Panc1 (cell line): ENCODE results near the gene TAX1BP1. TPM values are rescaled to one million over a fixed set of nuclear protein-coding genes. Genes with fewer than 3 reads are reported as not detected.

Experiments
- ATAC-seq: fragments of 200-7000 bp; cut with Tn5 transposase; 2 replicates; pipeline ENCODE4 v1.9.1; 2020; ENCODE audit warnings: mild to moderate bottlenecking, moderate library complexity
- BruUV-seq: library from RNA; stranded (reverse); fragments of 400-500 nt; replicated peaks from 2 replicates; lab custom pipeline; 2021; lab: Mats Ljungman, UMichigan
- CTCF ChIA-PET: fragments of 300-600 bp; sonication (Branson Sonifier 250); formaldehyde crosslinking; loops from one replicate; lab custom pipeline; 2022; ENCODE audit warnings: antibody characterized with exemption; lab: Charles Lee
- POLR2A ChIA-PET: fragments of 300-600 bp; sonication (Branson Sonifier 250); formaldehyde crosslinking; loops from one replicate; lab custom pipeline; 2022; ENCODE audit warnings: antibody characterized with exemption; lab: Charles Lee
- DNase-seq: peaks from one replicate; pipeline ENCODE4 v3.0.0-alpha.2; 2010; ENCODE audit warnings: low read depth, low spot score
- H3K27ac ChIP-seq: 2 replicates; pipeline ENCODE4 v1.5.1; 2011; ENCODE audit warnings: mild to moderate bottlenecking, low read length, inconsistent platforms
- H3K27me3 ChIP-seq: fragments of 200-500 bp; sonication (Bioruptor generic); 2 replicates; pipeline ENCODE4 v1.6.0; 2014; ENCODE audit warnings: low read length, inconsistent platforms; ENCODE audit not compliant: control insufficient read depth, insufficient read depth
- H3K36me3 ChIP-seq: fragments of 200-500 bp; sonication (Bioruptor generic); 2 replicates; pipeline ENCODE4 v1.5.1; 2014; ENCODE audit warnings: inconsistent platforms, mild to moderate bottlenecking, low read length, moderate library complexity; ENCODE audit not compliant: control insufficient read depth, insufficient read depth
- H3K4me1 ChIP-seq: 2 replicates; pipeline ENCODE4 v1.5.1; 2011; ENCODE audit warnings: inconsistent platforms, mild to moderate bottlenecking, low read length, moderate library complexity; ENCODE audit not compliant: control insufficient read depth, insufficient read depth
- H3K4me3 ChIP-seq, 2 experiments: 2 replicates each; pipeline ENCODE4 v1.5.1; 2011 to 2012; ENCODE audit warnings: low read depth in 2 of 2, low read length in 2 of 2, mild to moderate bottlenecking in 2 of 2, inconsistent platforms in 1 of 2, moderate library complexity in 1 of 2
- H3K9me3 ChIP-seq: fragments of 200-500 bp; sonication (Bioruptor generic); 2 replicates; pipeline ENCODE4 v1.5.1; 2014; ENCODE audit warnings: low read depth, mild to moderate bottlenecking, inconsistent platforms, low read length, moderate library complexity; ENCODE audit not compliant: control insufficient read depth, insufficient read depth
- CTCF ChIP-seq: fragments of 450-650 bp; IDR thresholded peaks from 2 replicates; pipeline ENCODE4 v1.5.1; 2017; ENCODE audit warnings: mild to moderate bottlenecking
- POLR2AphosphoS5 ChIP-seq: IDR thresholded peaks from 2 replicates; pipeline ENCODE4 v1.6.1; 2012; ENCODE audit warnings: mild to moderate bottlenecking, low read depth, low read length, moderate library complexity
- REST ChIP-seq, 2 experiments: IDR thresholded peaks; 2 replicates each; pipeline ENCODE4 v1.6.1; 2011 to 2012; ENCODE audit warnings: low read depth in 2 of 2, control low read depth in 1 of 2, low read length in 1 of 2, mild to moderate bottlenecking in 1 of 2, moderate library complexity in 1 of 2; ENCODE audit not compliant: insufficient read depth in 1 of 2
- SIN3A ChIP-seq: IDR thresholded peaks from 2 replicates; pipeline ENCODE4 v1.6.1; 2012; ENCODE audit warnings: low read depth, mild to moderate bottlenecking, low read length, moderate library complexity, borderline replicate concordance; ENCODE audit not compliant: insufficient read depth
- TCF7L2 ChIP-seq: IDR thresholded peaks from 2 replicates; pipeline ENCODE4 v1.6.1; 2011; ENCODE audit warnings: mild to moderate bottlenecking, low read depth, low read length, inconsistent platforms
- in situ Hi-C: cut with HindIII; loops from 2 replicates; pipeline ENCODE4 v1.10.0; 2016; ENCODE audit warnings: low sequenced_read_pairs, low pct_unique_long_range_greater_than_20kb
- intact Hi-C: fragments of 100-400 bp; cut with micrococcal nuclease; formaldehyde crosslinking; loops from one replicate; pipeline ENCODE4 v1.10.0; 2022; ENCODE audit not compliant: unreplicated experiment
- total RNA-seq: library from RNA; stranded (reverse); gene quantifications from one replicate; pipeline ENCODE4 v1.2.1, GENCODE V29; 2021; ENCODE audit not compliant: unreplicated experiment

TAX1BP1 gene
- total RNA-seq, 1 experiment from 2014 or later: 125 TPM

- no peaks in the 10 kb centered on the region for H3K36me3 ChIP-seq
- ATAC-seq (no peak), DNase-seq (no peak)
- ChIA-PET POLR2A (no interaction called here), CTCF (no interaction called here)
- 0 out of 2 replicates have a peak, but pooled peaks cover 3% of the 10 kb centered on the region for H3K9me3 ChIP-seq
- H3K4me1 ChIP-seq: 0 out of 2 replicates have a peak, but pooled peaks cover 3% of the 10 kb centered on the region
- no peak overlapping the region for H3K27ac ChIP-seq
- BruUV-seq: no TSS peak
- H3K4me3 ChIP-seq: no peak overlapping the region
- H3K27me3 ChIP-seq: no peaks in the 10 kb centered on the region
- no peak for TF ChIP-seq REST (IDR thresholded peaks at IDR 0.05; ENCODE audit: insufficient read depth in 1 of 2, low read depth in 2 of 2, low read length in 1 of 2)
- TF ChIP-seq TCF7L2: no peak
- intact Hi-C loops (no loop called here), in situ Hi-C loops (no loop called here)
Observed at GRCh38 chr7:27708485-27708884, 31.5 kb upstream of the TAX1BP1 start.

GRCh38 chr7:27709137-27710075 lies 30.6 kb upstream of the TAX1BP1 start:
- ChIA-PET CTCF (interaction anchor here (0.7 kb wide), 1 partner anchor 17 kb away, joined by 3 read pairs; no protein-coding TSS in a partner anchor), POLR2A (no interaction called here)
- in situ Hi-C loops (no loop called here), intact Hi-C loops (no loop called here)
- no peaks in the 10 kb centered on the region for H3K27me3 ChIP-seq
- DNase-seq: no peak
- H3K27ac ChIP-seq: no peak overlapping the region
- no TSS peak for BruUV-seq
- H3K36me3 ChIP-seq: no peaks in the 10 kb centered on the region
- ATAC-seq: peak; percentile 63; the same call in 1 of the 2 replicates
- H3K4me1 ChIP-seq: 0 out of 2 replicates have a peak, but pooled peaks cover 3% of the 10 kb centered on the region
- H3K4me3 ChIP-seq: no peak overlapping the region
- 0 out of 2 replicates have a peak, but pooled peaks cover 3% of the 10 kb centered on the region for H3K9me3 ChIP-seq
- TF ChIP-seq TCF7L2 (no peak), SIN3A (no peak), CTCF (no peak), POLR2AphosphoS5 (no peak), REST (IDR thresholded peaks at IDR 0.05; ENCODE audit: insufficient read depth in 1 of 2, low read depth in 2 of 2, low read length in 1 of 2) (no peak)
